HG03575 (cell line): ENCODE results near the gene COL8A2.

ENCODE experiments used
- ATAC-seq: cut with Tn5 transposase; IDR thresholded peaks from one replicate; pipeline ENCODE4 v1.9.1; 2021; ENCODE audit not compliant: unreplicated experiment, insufficient number of reproducible peaks, low FRiP score; ENCODE audit errors: extremely low read depth

Gene COL8A2

GRCh38 chr1:36142121-36142520, 17.1 kb upstream of the COL8A2 start:
- no peak for ATAC-seq

- no peak for ATAC-seq
These were observed 14.5 kb upstream of the COL8A2 start for GRCh38 chr1:36139521-36139920.

- no peak for ATAC-seq
These were observed 12.8 kb upstream of the COL8A2 start for GRCh38 chr1:36137776-36138175.

- ATAC-seq: no peak
These were observed 12.2 kb upstream of the COL8A2 start for GRCh38 chr1:36137226-36137625.

GRCh38 chr1:36136535-36136934, 11.5 kb upstream of the COL8A2 start:
- no peak for ATAC-seq

- ATAC-seq: no peak
These were observed 10.8 kb upstream of the COL8A2 start for GRCh38 chr1:36135796-36136195.

- no peak for ATAC-seq
These were observed 10.3 kb upstream of the COL8A2 start for GRCh38 chr1:36135330-36135667.

- no peak for ATAC-seq
These were observed 9.7 kb upstream of the COL8A2 start for GRCh38 chr1:36134505-36135329.

- ATAC-seq: no peak
These were observed 9.0 kb upstream of the COL8A2 start for GRCh38 chr1:36134031-36134430.

- no peak for ATAC-seq
These were observed 8.5 kb upstream of the COL8A2 start for GRCh38 chr1:36133484-36133883.

- ATAC-seq: no peak
These were observed 7.0 kb upstream of the COL8A2 start for GRCh38 chr1:36132029-36132428.

- no peak for ATAC-seq
These were observed 3.8 kb upstream of the COL8A2 start for GRCh38 chr1:36128905-36129206.

GRCh38 chr1:36128126-36128904, 3.3 kb upstream of the COL8A2 start:
- no peak for ATAC-seq

GRCh38 chr1:36126797-36127500, 1.9 kb upstream of the COL8A2 start:
- no peak for ATAC-seq

- no peak for ATAC-seq
These were observed 1.1 kb upstream of the COL8A2 start for GRCh38 chr1:36126005-36126716.

- ATAC-seq: no peak
These were observed 456 bp downstream of the COL8A2 start for GRCh38 chr1:36124404-36125128.

- no peak for ATAC-seq
These were observed 1.7 kb downstream of the COL8A2 start for GRCh38 chr1:36123356-36123755.

- ATAC-seq: no peak
These were observed 2.7 kb downstream of the COL8A2 start for GRCh38 chr1:36122062-36123030.
